Activated CD8-positive, alpha-beta memory T cell treated with anti-CD3 and anti-CD28 coated beads, Interleukin-2, amount 50 U/mL, for 24 hours (primary cell): ENCODE measurements around the gene SCO2.
"Not testable (repeated sequence)": the region's sequence is repeated elsewhere in the genome, so short reads cannot be mapped to it uniquely, and the experiment has no call there.

Source experiments
- DNase-seq: peaks from one replicate; pipeline ENCODE4 v3.0.0-alpha.2; 2020; ENCODE audit errors: extremely low read depth

Gene SCO2

DNA sequence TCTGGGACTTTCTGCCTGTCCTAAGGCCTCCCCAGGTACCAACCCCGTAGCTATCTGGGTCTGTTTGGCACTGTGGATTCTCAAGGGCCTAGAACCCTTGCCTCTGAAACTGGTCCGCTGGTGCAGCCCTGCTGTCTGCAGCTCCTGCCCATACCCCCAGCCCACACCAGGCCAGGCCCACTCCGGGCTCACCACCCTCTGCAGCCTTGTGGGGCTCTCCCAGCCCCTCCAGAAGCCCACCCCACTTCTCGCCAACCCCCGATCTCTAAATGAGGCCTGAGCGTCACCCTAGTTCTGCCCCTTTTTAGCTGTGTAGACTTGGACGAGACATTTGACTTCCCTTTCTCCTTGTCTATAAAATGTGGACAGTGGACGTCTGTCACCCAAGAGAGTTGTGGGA, 25.0 kb upstream of the SCO2 start:
- DNase-seq = no peak

DNA sequence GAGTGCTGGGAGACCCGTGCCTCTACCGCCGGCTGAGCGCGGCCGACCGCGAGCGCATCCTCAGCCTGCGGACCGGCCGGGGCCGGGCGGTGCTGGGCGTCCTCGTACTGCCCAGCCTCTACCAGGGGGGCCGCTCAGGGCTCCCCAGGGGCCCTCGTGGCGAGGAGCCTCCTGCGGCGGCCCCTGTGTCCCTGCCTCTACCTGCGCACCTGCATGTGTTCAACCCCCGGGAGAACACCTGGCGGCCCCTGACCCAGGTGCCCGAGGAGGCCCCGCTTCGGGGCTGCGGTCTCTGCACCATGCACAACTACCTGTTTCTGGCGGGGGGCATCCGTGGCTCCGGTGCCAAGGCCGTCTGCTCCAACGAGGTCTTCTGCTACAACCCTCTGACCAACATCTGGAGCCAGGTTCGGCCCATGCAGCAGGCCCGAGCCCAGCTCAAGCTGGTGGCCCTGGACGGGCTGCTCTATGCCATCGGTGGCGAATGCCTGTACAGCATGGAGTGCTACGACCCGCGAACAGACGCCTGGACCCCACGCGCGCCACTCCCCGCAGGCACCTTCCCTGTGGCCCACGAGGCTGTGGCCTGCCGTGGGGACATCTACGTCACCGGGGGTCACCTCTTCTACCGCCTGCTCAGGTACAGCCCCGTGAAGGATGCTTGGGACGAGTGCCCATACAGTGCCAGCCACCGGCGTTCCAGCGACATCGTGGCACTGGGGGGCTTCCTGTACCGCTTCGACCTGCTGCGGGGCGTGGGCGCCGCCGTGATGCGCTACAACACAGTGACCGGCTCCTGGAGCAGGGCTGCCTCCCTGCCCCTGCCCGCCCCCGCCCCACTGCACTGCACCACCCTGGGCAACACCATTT, 23.8 kb upstream of the SCO2 start:
- DNase-seq = no peak

DNA sequence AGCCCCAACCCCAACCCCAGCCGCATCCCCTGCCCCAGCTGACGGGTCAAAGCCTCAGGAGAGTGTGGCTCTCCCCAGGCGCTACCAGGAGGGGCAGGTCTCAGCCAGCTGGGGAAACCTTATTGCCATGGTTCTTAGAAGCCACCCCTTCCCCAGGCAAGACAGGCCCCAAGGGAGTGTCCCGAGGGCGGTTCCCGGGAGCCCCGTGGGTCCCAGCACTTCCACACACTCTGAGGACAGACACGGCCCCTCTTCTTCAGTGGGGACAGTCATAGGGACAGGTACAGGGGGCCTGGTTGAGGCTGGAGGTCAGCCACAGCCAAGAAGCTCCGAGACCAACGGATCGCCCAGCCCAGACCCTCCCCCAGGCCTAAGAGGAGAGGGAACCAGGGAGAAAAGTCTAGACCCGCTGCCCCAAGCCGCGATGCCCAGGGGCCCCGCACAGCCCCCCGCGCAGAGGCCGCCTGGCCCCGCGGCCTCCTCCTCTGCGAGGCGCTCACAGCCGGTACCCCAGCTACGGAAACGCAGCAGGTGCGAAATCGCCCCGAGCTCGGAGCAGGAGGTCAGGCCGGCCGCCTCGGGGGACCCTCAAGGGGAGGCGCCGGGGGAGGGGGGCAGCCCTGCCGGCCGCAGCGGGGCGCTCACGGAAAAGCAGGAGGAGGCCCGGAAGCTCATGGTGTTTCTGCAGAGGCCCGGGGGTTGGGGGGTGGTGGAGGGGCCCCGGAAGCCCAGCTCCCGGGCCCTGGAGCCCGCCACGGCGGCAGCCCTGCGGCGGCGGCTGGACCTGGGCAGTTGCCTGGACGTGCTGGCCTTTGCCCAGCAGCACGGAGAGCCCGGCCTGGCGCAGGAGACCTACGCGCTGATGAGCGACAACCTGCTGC, 22.9 kb upstream of the SCO2 start:
- DNase-seq = no peak

DNA sequence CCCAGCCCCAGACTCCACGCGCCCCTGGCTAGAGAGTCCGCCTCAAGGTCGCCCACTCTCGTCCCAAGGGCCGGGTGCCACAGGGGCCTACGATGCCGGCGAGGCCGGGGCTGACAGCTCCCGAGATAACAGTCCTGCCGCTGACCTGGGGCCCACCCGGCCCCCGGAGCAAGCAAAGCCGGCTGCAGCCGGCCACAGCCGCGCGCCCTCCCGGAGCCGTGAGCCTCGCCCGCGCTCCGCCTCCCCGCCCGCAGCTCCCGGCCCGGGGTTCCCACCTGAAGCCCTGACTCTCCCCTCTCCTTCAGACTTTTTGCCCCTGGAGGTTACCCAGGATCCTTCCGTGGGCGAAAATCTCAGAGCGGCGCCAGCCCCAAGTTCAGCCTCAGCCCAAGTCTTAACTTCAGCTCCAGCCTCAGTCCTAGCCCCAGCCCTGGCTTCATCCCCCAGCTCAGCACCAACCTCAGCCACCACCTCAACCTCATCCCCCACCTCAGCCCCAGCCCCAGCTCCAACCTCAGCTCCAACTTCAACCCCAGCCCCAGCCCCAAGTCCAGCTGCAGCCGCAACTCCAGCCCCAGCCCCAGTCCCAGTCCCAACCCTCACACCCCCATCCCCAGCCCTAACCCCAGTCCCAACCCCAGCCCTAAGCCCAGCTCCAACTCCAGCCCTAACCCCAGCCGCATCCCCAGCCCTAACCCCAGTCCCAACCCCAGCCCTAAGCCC, 22.0 kb upstream of the SCO2 start:
- DNase-seq = no peak

GRCh38 chr22:50546326-50547262, 21.2 kb upstream of the SCO2 start:
- DNase-seq = no peak

DNA sequence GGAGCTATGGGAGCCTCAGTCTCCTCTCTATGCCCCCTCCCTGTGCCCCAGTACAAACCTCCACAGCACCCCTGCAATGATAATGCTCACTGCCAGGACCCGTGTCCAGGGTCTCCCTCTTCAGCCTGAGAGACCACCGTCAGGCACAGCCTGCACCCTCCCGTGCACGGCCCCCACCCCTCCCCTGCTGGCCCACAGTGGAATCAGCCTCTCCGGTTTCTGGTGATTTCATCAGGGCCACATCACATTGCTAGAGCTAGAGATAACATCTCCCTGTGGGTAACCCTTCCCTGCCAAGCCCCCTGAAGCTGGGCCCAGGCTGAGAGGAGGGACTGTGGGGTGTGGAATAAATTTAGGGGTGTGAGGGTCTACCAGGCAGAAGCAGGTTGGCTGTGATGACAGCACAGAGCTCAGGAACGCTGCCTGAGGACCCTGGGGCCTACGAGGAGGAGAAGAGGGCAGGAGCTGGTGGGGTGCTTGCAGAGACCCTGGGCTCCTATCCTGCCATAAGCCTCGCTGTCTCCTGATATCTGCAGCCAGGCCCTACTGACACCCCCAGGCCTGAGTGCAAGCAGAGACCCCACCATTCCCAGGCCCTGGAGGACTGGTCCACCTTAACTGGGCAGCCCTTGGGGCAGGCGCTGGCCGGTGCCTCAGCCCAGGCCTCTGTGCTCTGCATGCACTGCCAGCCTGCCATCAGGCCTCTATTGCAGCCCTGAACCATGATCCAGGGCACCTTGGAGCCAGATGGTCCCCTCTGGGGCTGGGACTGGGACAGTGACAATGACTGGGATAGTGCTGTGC, 20.3 kb upstream of the SCO2 start, which contains the start of gene KLHDC7B:
Gene KLHDC7B (plus strand): TSS at position 378 of the 804 bp plus-strand sequence. CDS start 345 bp downstream, at position 723.
- no peak for DNase-seq

GRCh38 chr22:50544746-50545253, 19.4 kb upstream of the SCO2 start:
- DNase-seq = no peak

DNA sequence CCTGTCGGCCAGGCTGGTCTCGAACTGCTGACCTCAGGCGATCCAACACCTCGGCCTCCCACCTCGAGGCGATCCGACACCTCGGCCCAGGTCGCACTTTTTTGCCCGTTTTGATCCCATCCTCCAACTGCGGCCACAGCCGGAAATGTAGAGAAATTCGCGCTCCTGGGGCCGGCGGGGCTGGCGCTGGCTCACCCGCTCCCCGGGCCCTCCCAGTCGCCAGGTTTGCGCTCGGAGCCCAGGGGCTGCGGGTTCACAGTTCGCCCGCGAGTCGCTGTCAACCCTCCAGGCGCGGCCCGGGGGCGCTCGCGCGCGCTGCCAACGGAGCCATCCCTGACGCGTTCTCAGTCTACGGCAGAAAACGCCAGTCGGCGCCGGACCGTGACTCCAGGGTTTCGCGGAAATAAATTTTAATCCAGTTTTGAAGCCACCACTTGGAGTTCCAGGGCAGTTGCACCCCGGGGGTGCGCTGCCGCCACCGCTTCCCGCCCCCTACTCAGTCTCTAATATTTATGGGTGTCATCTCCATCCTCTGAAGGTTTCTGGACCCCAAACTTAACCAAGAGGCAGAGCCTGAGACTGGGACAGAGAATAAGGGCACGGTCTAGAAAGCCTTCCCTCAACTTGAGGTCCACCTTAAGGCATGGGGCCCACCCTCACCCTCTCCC, 18.8 kb upstream of the SCO2 start:
- no peak for DNase-seq

GRCh38 chr22:50542416-50542927, 17.1 kb upstream of the SCO2 start:
- no peak for DNase-seq

DNA sequence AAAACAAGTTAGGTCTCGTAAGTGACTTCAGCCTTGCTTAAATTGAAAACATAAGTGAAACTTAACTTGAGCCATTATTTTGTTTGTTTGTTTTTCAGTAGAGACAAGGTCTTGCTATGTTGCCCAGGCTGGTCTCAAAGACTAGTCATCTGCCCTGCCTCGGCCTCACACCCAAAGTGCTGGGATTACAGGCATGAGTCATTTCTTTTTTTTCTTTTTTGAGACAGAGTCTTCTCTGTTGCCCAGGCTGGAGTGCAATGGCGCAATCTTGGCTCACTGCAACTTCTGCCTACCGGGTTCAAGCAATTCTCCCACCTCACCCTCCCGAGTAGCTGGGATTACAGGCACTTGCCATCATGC, 16.2 kb upstream of the SCO2 start:
- DNase-seq = not testable (repeated sequence)

GRCh38 chr22:50540381-50540780, 15.0 kb upstream of the SCO2 start:
- no peak for DNase-seq

DNA sequence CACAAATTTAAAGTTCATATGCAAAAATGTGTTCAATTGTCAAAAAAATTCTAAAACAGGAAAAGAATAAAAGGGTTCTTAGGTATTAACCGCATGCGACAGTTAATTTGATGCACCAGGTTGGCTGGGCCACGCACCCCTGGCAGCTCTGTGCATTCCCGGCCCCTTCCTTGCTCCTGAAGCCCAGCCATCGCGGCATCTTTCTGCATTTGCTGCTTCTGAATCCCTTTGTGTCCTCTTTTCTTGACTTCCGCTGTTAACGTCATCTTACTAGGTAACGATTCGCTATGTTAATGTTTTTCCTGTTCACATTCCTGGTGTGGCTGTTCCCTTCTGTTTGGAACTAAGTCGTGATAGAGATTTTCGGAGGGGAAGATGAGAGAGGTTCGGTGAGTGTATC, 12.4 kb upstream of the SCO2 start:
- no peak for DNase-seq

- DNase-seq = no peak
These were observed 10.8 kb upstream of the SCO2 start for GRCh38 chr22:50536226-50536625.

- no peak for DNase-seq
These were observed 9.7 kb upstream of the SCO2 start for GRCh38 chr22:50535113-50535512.

GRCh38 chr22:50533856-50534711, 8.7 kb upstream of the SCO2 start:
- not testable (repeated sequence) for DNase-seq

GRCh38 chr22:50532824-50533796, 7.7 kb upstream of the SCO2 start:
- no peak for DNase-seq
